Smooth muscle cell (in vitro differentiated cells): ENCODE measurements around the gene MALL. TPM values are rescaled to one million over a fixed set of nuclear protein-coding genes. Genes with fewer than 3 reads are reported as not detected.
A peak's percentile ranks its signal among the peaks of the same experiment; 100 is the strongest.

Experiments
- DNase-seq: peaks from one replicate; lab custom pipeline; 2025; ENCODE audit not compliant: unreplicated experiment; lab: John Stamatoyannopoulos, UW
- H2AFZ ChIP-seq: fragments of 200-600 bp; sonication (generic); 2 replicates; pipeline ENCODE4 v1.6.0; 2016; ENCODE audit warnings: antibody characterized with exemption, low read depth, mild to moderate bottlenecking
- H3F3A ChIP-seq: fragments of 200-600 bp; sonication (generic); 2 replicates; pipeline ENCODE4 v1.6.0; 2017; ENCODE audit warnings: antibody characterized with exemption, low read depth
- H3K27ac ChIP-seq: fragments of 200-600 bp; sonication (generic); 2 replicates; pipeline ENCODE4 v1.5.1; 2016; ENCODE audit warnings: low read depth, mild to moderate bottlenecking
- H3K27me3 ChIP-seq: fragments of 200-600 bp; sonication (generic); 2 replicates; pipeline ENCODE4 v1.6.1; 2016; ENCODE audit warnings: low read depth, mild to moderate bottlenecking
- H3K36me3 ChIP-seq: fragments of 200-600 bp; sonication (generic); 2 replicates; pipeline ENCODE4 v1.5.1; 2016; ENCODE audit warnings: low read depth
- H3K4me1 ChIP-seq: fragments of 200-600 bp; sonication (generic); 2 replicates; pipeline ENCODE4 v1.5.1; 2016; ENCODE audit warnings: low read depth
- H3K4me2 ChIP-seq: fragments of 200-600 bp; sonication (generic); 2 replicates; pipeline ENCODE4 v1.6.0; 2016; ENCODE audit warnings: mild to moderate bottlenecking
- H3K4me3 ChIP-seq: fragments of 200-600 bp; sonication (generic); 2 replicates; pipeline ENCODE4 v1.5.1; 2016; ENCODE audit warnings: mild to moderate bottlenecking
- H3K79me2 ChIP-seq: fragments of 200-600 bp; sonication (generic); 2 replicates; pipeline ENCODE4 v1.6.0; 2016; ENCODE audit warnings: low read depth, mild to moderate bottlenecking
- H3K9ac ChIP-seq: fragments of 200-600 bp; sonication (generic); 2 replicates; pipeline ENCODE4 v1.6.0; 2016; ENCODE audit warnings: low read depth
- H3K9me3 ChIP-seq: fragments of 200-600 bp; sonication (generic); replicated peaks from 2 replicates; pipeline ENCODE4 v1.5.1; 2016; ENCODE audit warnings: low read depth
- H4K20me1 ChIP-seq: fragments of 200-600 bp; sonication (generic); 2 replicates; pipeline ENCODE4 v1.6.0; 2016; ENCODE audit warnings: low read depth
- CTCF ChIP-seq: fragments of 200-600 bp; sonication (generic); IDR thresholded peaks from 2 replicates; pipeline ENCODE4 v1.5.1; 2017; ENCODE audit warnings: borderline replicate concordance, mild to moderate bottlenecking, antibody characterized with exemption; ENCODE audit not compliant: insufficient read depth, poor library complexity, severe bottlenecking
- WGBS: methylation state at CpG from one replicate; pipeline ENCODE4 v1.1.7; 2016; ENCODE audit warnings: low lambda C conversion rate; 5-methylcytosine and 5-hydroxymethylcytosine counted together
- polyA plus RNA-seq: library from polyadenylated mRNA; unstranded; fragments of >200 nt; fragmentation: Nextera tagmentation; extraction: Ambion mirVana; gene quantifications from 2 replicates; pipeline ENCODE4 v1.2.1, GENCODE V29; 2016
- total RNA-seq: library from RNA; depleted of rRNA; stranded (reverse); fragments of >200 nt; gene quantifications from 2 replicates; pipeline ENCODE4 v1.2.3, GENCODE V29; 2014

Gene MALL
- total and polyA plus RNA-seq, 2 experiments from 2014 or later: 3.4 to 4.4 TPM

GRCh38 chr2:110107092-110108079 lies 8.2 kb downstream of the MALL start:
- 100% methylated on average over 3 of the region's 3 CpGs for WGBS
- Histone ChIP-seq H3K9me3 (no peaks in the 10 kb centered on the region), H3K4me3 (no peak overlapping the region), H4K20me1 (no peaks in the 10 kb centered on the region), H3K79me2 (no peaks in the 10 kb centered on the region), H2AFZ (no peak overlapping the region), H3K9ac (no peak overlapping the region), H3K4me2 (no peak overlapping the region), H3K4me1 (no peaks in the 10 kb centered on the region), H3K27ac (no peak overlapping the region), H3F3A (peaks cover under 1% of the 10 kb centered on the region), H3K27me3 (peaks cover 2% of the 10 kb centered on the region), H3K36me3 (no peaks in the 10 kb centered on the region)
- TF ChIP-seq CTCF: no peak
- DNase-seq: no peak

- Histone ChIP-seq H3K4me1 (no peaks in the 10 kb centered on the region), H3F3A (peaks cover 8% of the 10 kb centered on the region), H3K27me3 (peaks cover 2% of the 10 kb centered on the region), H3K27ac (peak overlapping the region; percentile 68), H4K20me1 (no peaks in the 10 kb centered on the region), H3K4me2 (no peak overlapping the region), H3K9me3 (no peaks in the 10 kb centered on the region), H3K79me2 (no peaks in the 10 kb centered on the region), H3K36me3 (no peaks in the 10 kb centered on the region), H2AFZ (no peak overlapping the region), H3K9ac (no peak overlapping the region), H3K4me3 (no peak overlapping the region)
- no peak for TF ChIP-seq CTCF
- DNase-seq: no peak
- 79% methylated on average over 6 of the region's 6 CpGs for WGBS
These were observed 9.0 kb downstream of the MALL start for GRCh38 chr2:110106642-110107041.

- H3K4me3 ChIP-seq: no peak overlapping the region
- TF ChIP-seq CTCF: no peak
- peaks cover 2% of the 10 kb centered on the region for H3K27me3 ChIP-seq
- no peak for DNase-seq
- no peaks in the 10 kb centered on the region for H3K9me3 ChIP-seq
- no peaks in the 10 kb centered on the region for H3K36me3 ChIP-seq
- H3K27ac ChIP-seq: peak overlapping the region; percentile 68
- H3K9ac ChIP-seq: no peak overlapping the region
- no peaks in the 10 kb centered on the region for H4K20me1 ChIP-seq
- H3K4me1 ChIP-seq: no peaks in the 10 kb centered on the region
- H3F3A ChIP-seq: peaks cover 8% of the 10 kb centered on the region
- peak overlapping the region; percentile 1 for H3K4me2 ChIP-seq
- H3K79me2 ChIP-seq: no peaks in the 10 kb centered on the region
- 53% methylated on average over 8 of the region's 8 CpGs for whole genome bisulfite sequencing
- no peak overlapping the region for H2AFZ ChIP-seq
These were observed 9.8 kb downstream of the MALL start for GRCh38 chr2:110105608-110106467.
